Gastroesophageal sphincter (tissue), 3 donors: Measurements from ENCODE around the gene NFE2.

ENCODE experiments used
- CTCF ChIP-seq, 4 experiments: fragments of 200-600 bp in 2 of 4; fragments of 450-650 bp in 2 of 4; sonication (generic) in 1 of 4; IDR thresholded peaks; one replicate each; pipeline ENCODE4 v1.5.1; 2017 to 2019; ENCODE audit warnings: antibody characterized with exemption in 4 of 4, mild to moderate bottlenecking in 2 of 4, moderate library complexity in 2 of 4
- EP300 ChIP-seq: sonication (generic); formaldehyde crosslinking; IDR thresholded peaks from one replicate; pipeline ENCODE4 v1.6.1; 2017; ENCODE audit warnings: antibody characterized with exemption, mild to moderate bottlenecking
- POLR2A ChIP-seq, 2 donors: fragments of 450-650 bp; IDR thresholded peaks; one replicate each; pipeline ENCODE4 v1.6.1; 2017; ENCODE audit warnings: antibody characterized with exemption in 2 of 2, mild to moderate bottlenecking in 2 of 2, moderate library complexity in 1 of 2
- POLR2AphosphoS5 ChIP-seq: sonication (generic); formaldehyde crosslinking; IDR thresholded peaks from one replicate; pipeline ENCODE4 v1.6.1; 2017; ENCODE audit warnings: antibody characterized with exemption

- TF ChIP-seq POLR2AphosphoS5 (peak; percentile 99), CTCF (IDR thresholded peaks at IDR 0.05) (no peak), POLR2A (IDR thresholded peaks at IDR 0.05) (peak; percentile 95 to 97), EP300 (no peak)
Measured at GRCh38 chr12:54280468-54281260, 20.2 kb downstream of the NFE2 start, which contains the start of gene HNRNPA1.
